Retinal pigment epithelial cell (primary cell): ENCODE data around the gene ROS1.

Experiments used
- DNase-seq: peaks from one replicate; pipeline ENCODE4 v3.0.0-alpha.2; 2010; ENCODE audit warnings: low read depth
- H3K4me3 ChIP-seq: 2 replicates; pipeline ENCODE4 v1.5.1; 2011; ENCODE audit warnings: mild to moderate bottlenecking, low read length, control low read depth, moderate library complexity
- CTCF ChIP-seq: conservative IDR thresholded peaks from 2 replicates; pipeline ENCODE4 v1.5.1; 2011; ENCODE audit warnings: low read depth, low read length, control low read depth, inconsistent platforms

Gene ROS1

GRCh38 chr6:117397536-117398227, 28.1 kb downstream of the ROS1 start:
- TF ChIP-seq CTCF, result no peak
- DNase-seq, result no peak
- no peak overlapping the region for H3K4me3 ChIP-seq

GRCh38 chr6:117396228-117396627, 29.5 kb downstream of the ROS1 start:
- no peak for TF ChIP-seq CTCF
- no peak for DNase-seq
- H3K4me3 ChIP-seq, result no peak overlapping the region

- no peak for TF ChIP-seq CTCF
- no peak overlapping the region for H3K4me3 ChIP-seq
- DNase-seq, result no peak
Measured at GRCh38 chr6:117395164-117395563, 30.6 kb downstream of the ROS1 start.

GRCh38 chr6:117393045-117393444, 32.7 kb downstream of the ROS1 start:
- no peak for TF ChIP-seq CTCF
- no peak for DNase-seq
- no peak overlapping the region for H3K4me3 ChIP-seq

GRCh38 chr6:117391874-117392583, 33.7 kb downstream of the ROS1 start:
- H3K4me3 ChIP-seq, result no peak overlapping the region

GRCh38 chr6:117389227-117390057, 36.3 kb downstream of the ROS1 start:
- TF ChIP-seq CTCF, result no peak

More at GRCh38 chr6:117391874-117392583, 33.7 kb downstream of the ROS1 start:
- no peak for DNase-seq
- TF ChIP-seq CTCF, result no peak

More at GRCh38 chr6:117389227-117390057, 36.3 kb downstream of the ROS1 start:
- no peak for DNase-seq
- no peak overlapping the region for H3K4me3 ChIP-seq
